HL-60 (cell line): ENCODE data around the gene CFC1B.
"Not testable (repeated sequence)": the region's sequence is repeated elsewhere in the genome, so short reads cannot be mapped to it uniquely, and the experiment has no call there.

ENCODE experiments used
- DNase-seq, 2 experiments: peaks; one replicate each; pipeline ENCODE4 v3.0.0-alpha.2; 2010 to 2020; ENCODE audit warnings: low read depth in 1 of 2, low spot score in 1 of 2
- H3K27ac ChIP-seq: fragments of 250-450 bp; sonication (Bioruptor Pico); replicated peaks from 2 replicates; pipeline ENCODE4 v1.5.1; 2020; ENCODE audit warnings: mild to moderate bottlenecking, moderate library complexity
- H3K27me3 ChIP-seq: fragments of 250-450 bp; sonication (Bioruptor Pico); 2 replicates; pipeline ENCODE4 v1.5.1; 2021; ENCODE audit warnings: mild to moderate bottlenecking, moderate library complexity; ENCODE audit not compliant: insufficient read depth, poor library complexity, severe bottlenecking
- H3K4me3 ChIP-seq: replicated peaks from 2 replicates; pipeline ENCODE4 v1.5.1; 2011; ENCODE audit warnings: mild to moderate bottlenecking, control low read depth, low read length; ENCODE audit not compliant: insufficient read depth

Gene CFC1B

DNA sequence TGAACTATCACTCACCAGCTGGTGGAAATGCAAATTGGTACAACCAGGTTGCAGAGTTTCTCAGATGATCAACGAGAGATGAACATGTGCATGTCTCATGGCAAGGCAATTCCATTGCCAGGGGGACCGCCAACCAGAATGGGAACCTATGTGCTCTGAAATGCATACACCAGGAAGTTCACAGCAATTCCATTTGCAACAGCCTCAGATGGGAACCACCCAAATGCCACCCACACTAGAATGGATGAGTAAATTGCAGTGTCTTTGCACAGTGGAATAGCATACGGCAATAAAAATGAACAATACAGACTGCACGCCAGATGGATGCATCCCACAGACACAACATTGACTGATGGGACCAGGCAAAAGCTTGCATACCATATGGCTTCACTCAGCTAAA lies 21.8 kb downstream of the CFC1B start:
- H3K27me3 ChIP-seq, DNase-seq, H3K27ac ChIP-seq, H3K4me3 ChIP-seq: not testable (repeated sequence)

DNA sequence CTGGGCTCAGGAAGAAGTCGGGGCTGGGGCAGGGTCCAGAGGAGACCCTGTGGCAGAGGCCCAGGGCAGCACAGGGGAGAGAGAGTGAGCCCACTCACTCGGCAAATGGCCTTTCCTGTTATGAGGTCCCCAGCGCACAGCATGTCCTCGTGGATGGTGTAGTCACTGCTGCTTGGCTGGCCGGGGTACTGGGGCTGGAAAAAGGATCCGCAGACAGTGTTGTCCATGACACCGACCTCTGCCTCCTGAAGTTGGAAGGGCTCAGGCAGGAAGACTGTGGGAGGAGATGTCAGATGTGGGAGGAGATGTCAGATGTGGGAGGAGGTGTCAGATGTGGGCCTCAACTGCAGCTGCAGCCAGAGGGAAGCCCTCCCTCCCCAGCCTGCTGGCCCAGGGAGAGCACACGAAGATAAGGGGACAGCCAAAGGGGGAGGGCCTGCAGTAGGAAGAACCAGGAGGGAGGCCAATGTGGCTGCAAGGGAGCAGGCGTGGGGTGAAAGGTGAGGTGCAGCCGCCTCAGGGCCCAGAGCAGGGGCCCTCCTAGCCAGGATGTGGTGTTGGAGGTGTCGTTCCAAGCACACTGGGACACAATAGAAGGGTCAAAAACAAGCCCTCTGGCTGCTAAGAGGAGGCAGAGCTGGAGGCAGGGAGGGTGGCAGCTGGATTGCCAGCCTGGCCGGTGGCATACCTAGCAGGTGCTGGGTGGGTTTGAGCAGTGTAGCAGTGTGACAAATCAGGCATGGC lies 22.9 kb downstream of the CFC1B start:
- not testable (repeated sequence) for H3K27ac ChIP-seq, DNase-seq, H3K4me3 ChIP-seq, H3K27me3 ChIP-seq

DNA sequence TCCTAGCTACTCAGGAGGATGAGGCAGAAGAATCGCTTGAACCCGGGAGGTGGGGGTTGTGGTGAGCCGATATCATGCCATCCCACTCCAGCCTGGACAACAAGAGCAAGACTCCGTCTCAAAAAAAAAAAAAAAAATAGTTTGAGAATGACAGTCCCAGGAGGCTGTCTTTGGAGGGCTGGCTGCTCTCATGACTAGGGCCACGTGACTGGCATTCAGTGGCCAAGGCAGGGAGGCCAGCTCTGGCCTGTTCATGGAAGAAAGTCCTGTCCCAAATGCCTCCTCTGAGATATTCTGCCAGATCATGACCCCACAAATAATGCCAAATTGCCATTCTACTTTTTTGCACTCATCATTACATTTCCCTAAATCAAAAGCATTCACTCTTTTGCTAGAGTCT lies 24.0 kb downstream of the CFC1B start:
- not testable (repeated sequence) for H3K27ac ChIP-seq, H3K4me3 ChIP-seq, H3K27me3 ChIP-seq, DNase-seq

DNA sequence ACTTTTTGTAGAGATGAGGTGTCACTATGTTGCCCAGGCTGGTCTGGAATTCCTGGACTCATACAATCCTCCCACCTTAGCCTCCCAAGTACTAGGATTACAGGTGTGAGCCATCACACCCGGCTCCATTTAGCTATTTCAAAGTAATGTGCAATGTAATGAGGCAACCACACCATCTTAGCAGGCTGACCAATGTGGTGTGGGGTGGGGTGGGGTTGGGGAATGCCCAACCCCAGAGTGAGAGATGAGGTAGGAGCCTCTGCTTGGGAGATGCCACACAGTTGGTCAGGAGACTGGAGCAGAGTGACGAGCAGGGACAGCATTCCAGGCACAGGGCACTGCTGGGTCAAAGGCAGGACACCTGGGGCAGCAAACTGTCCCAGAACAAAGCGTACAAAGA lies 27.4 kb downstream of the CFC1B start:
- not testable (repeated sequence) for DNase-seq

GRCh38 chr2:130549475-130549874 lies 28.5 kb downstream of the CFC1B start:
- H3K4me3 ChIP-seq, DNase-seq, H3K27ac ChIP-seq, H3K27me3 ChIP-seq: not testable (repeated sequence)

More for the DNA sequence above, 27.4 kb downstream of the CFC1B start:
- H3K27ac ChIP-seq, H3K4me3 ChIP-seq, H3K27me3 ChIP-seq: not testable (repeated sequence)

DNA sequence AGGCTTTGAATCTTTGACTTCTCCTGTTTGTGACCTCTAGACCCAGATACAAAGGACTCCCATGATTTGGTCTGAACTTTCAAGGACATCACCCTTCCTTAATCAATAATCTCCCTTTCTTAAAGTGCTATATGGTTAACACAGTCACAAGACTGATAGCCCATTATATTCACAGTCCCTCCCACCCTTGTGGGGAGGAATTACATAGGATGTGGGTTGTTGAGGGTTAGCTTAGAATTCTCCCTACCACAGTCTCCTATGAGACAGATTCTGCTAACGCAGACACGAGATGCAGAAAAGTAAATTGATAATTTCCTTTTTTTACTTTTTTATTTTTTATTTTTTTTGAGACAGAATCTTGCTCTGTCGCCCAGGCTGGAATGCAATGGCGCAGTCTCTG lies 33.2 kb downstream of the CFC1B start:
- not testable (repeated sequence) for H3K4me3 ChIP-seq, H3K27me3 ChIP-seq, H3K27ac ChIP-seq, DNase-seq

DNA sequence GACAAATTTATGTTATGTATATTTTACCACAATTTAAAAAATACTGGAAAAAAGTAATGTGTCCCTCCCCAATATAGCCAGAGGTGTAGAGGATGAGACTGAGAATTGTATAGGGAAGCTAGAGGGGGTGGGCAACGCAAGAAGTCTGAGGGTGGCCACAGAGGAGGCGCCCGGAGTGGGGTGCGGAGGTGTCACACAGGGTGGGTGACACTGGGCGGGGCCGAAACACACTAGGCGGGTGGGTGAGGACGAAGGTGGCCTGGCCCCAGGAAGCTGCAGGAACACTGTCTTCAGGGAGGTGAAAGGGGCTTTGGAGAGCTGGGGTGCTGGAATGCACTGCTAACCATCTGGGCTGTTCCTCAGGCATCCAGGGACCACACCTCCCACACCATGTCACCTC lies 35.4 kb downstream of the CFC1B start:
- not testable (repeated sequence) for H3K27ac ChIP-seq, H3K4me3 ChIP-seq, H3K27me3 ChIP-seq, DNase-seq

DNA sequence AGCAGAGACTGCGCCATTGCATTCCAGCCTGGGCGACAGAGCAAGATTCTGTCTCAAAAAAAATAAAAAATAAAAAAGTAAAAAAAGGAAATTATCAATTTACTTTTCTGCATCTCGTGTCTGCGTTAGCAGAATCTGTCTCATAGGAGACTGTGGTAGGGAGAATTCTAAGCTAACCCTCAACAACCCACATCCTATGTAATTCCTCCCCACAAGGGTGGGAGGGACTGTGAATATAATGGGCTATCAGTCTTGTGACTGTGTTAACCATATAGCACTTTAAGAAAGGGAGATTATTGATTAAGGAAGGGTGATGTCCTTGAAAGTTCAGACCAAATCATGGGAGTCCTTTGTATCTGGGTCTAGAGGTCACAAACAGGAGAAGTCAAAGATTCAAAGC lies 45.1 kb downstream of the CFC1B start:
- not testable (repeated sequence) for H3K27me3 ChIP-seq, H3K27ac ChIP-seq, DNase-seq, H3K4me3 ChIP-seq

DNA sequence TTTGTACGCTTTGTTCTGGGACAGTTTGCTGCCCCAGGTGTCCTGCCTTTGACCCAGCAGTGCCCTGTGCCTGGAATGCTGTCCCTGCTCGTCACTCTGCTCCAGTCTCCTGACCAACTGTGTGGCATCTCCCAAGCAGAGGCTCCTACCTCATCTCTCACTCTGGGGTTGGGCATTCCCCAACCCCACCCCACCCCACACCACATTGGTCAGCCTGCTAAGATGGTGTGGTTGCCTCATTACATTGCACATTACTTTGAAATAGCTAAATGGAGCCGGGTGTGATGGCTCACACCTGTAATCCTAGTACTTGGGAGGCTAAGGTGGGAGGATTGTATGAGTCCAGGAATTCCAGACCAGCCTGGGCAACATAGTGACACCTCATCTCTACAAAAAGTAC lies 50.9 kb downstream of the CFC1B start:
- H3K27me3 ChIP-seq, DNase-seq, H3K27ac ChIP-seq, H3K4me3 ChIP-seq: not testable (repeated sequence)

- DNase-seq, H3K27ac ChIP-seq, H3K27me3 ChIP-seq, H3K4me3 ChIP-seq: not testable (repeated sequence)
Observed at GRCh38 chr2:130574230-130574629, 53.2 kb downstream of the CFC1B start.

DNA sequence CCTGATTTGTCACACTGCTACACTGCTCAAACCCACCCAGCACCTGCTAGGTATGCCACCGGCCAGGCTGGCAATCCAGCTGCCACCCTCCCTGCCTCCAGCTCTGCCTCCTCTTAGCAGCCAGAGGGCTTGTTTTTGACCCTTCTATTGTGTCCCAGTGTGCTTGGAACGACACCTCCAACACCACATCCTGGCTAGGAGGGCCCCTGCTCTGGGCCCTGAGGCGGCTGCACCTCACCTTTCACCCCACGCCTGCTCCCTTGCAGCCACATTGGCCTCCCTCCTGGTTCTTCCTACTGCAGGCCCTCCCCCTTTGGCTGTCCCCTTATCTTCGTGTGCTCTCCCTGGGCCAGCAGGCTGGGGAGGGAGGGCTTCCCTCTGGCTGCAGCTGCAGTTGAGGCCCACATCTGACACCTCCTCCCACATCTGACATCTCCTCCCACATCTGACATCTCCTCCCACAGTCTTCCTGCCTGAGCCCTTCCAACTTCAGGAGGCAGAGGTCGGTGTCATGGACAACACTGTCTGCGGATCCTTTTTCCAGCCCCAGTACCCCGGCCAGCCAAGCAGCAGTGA lies 55.3 kb downstream of the CFC1B start:
- H3K27ac ChIP-seq, H3K27me3 ChIP-seq, H3K4me3 ChIP-seq, DNase-seq: not testable (repeated sequence)

DNA sequence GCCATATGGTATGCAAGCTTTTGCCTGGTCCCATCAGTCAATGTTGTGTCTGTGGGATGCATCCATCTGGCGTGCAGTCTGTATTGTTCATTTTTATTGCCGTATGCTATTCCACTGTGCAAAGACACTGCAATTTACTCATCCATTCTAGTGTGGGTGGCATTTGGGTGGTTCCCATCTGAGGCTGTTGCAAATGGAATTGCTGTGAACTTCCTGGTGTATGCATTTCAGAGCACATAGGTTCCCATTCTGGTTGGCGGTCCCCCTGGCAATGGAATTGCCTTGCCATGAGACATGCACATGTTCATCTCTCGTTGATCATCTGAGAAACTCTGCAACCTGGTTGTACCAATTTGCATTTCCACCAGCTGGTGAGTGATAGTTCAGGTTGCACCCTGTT lies 56.5 kb downstream of the CFC1B start:
- not testable (repeated sequence) for H3K27ac ChIP-seq, H3K4me3 ChIP-seq, H3K27me3 ChIP-seq, DNase-seq
